ENCODE data around the gene IQSEC1. TPM values are rescaled to one million over a fixed set of nuclear protein-coding genes. Genes with fewer than 3 reads are reported as not detected.
A peak's percentile ranks its signal among the peaks of the same experiment; 100 is the strongest.

Gene IQSEC1
- total and polyA plus RNA-seq, 2 donors (not counting 3 experiments of a cell fraction or from before 2014, with no cell fraction given) = 5.2 to 18.0 TPM

- no peak overlapping the region for H2AFZ ChIP-seq (ENCODE audit: low read depth, low read length)
- intact Hi-C loops (cut with micrococcal nuclease) (no loop called here), dilution Hi-C loops (cut with MboI; ENCODE audit: extremely low pct_ligation_motif_present, low sequenced_read_pairs) (no loop called here)
- peaks cover 0 to 19% of the 10 kb centered on the region in 2 experiments for H3K36me3 ChIP-seq (ENCODE audit: control insufficient read depth in 2 of 2, extremely low read depth in 1 of 2, insufficient read depth in 2 of 2, low read length in 2 of 2)
- no peaks in the 10 kb centered on the region for H4K20me1 ChIP-seq (replicated peaks; ENCODE audit: control insufficient read depth, extremely low read depth, insufficient read depth, low read length)
- ChIA-PET POLR2A (no interaction called here), CTCF (interaction anchor here (0.8 kb wide), 1 partner anchor 48 kb away, joined by 3 read pairs; no protein-coding TSS in a partner anchor)
- no peak overlapping the region for H3K27ac ChIP-seq (ENCODE audit: insufficient read depth, low read depth, low read length)
- TF ChIP-seq MYC (IDR thresholded peaks at IDR 0.05; ENCODE audit: low read depth, low read length) (no peak), POLR2AphosphoS5 (IDR thresholded peaks at IDR 0.05; ENCODE audit: insufficient read depth, low read depth, low read length) (no peak), POLR2A (IDR thresholded peaks at IDR 0.05; ENCODE audit: low read depth, low read length) (no peak), JUN (IDR thresholded peaks at IDR 0.05; ENCODE audit: borderline replicate concordance, insufficient read depth, insufficient read length, low read depth) (no peak), EZH2 (IDR thresholded peaks at IDR 0.05; ENCODE audit: borderline replicate concordance, low read depth, low read length, severe bottlenecking) (no peak), FOS (IDR thresholded peaks at IDR 0.05; ENCODE audit: borderline replicate concordance, insufficient read depth, low read length) (no peak), CTCF (IDR thresholded peaks at IDR 0.05; ENCODE audit: extremely low read depth in 1 of 2, insufficient read depth in 1 of 2, low read depth in 1 of 2, low read length in 2 of 2) (no peak)
- BruUV-seq (replicated peaks) = TSS peak; percentile 14
- no peaks in the 10 kb centered on the region for H3K79me2 ChIP-seq (ENCODE audit: control insufficient read depth, insufficient read depth, low read length)
- H3K27me3 ChIP-seq (ENCODE audit: control insufficient read depth in 2 of 2, insufficient read depth in 2 of 2, low read length in 2 of 2) = no peaks in the 10 kb centered on the region
- no peak overlapping the region for H3K4me3 ChIP-seq (replicated peaks in 1 of 3; ENCODE audit: insufficient read depth in 1 of 3, low read depth in 1 of 3, low read length in 3 of 3)
- no peak for FAIRE-seq
- no peaks in the 10 kb centered on the region for H3K9me3 ChIP-seq (replicated peaks; ENCODE audit: control insufficient read depth, insufficient read depth, low read length)
- DNase-seq (ENCODE audit: low read depth, low spot score) = no peak
- H3K9ac ChIP-seq (replicated peaks; ENCODE audit: extremely low read depth, insufficient read depth, low read length) = no peak overlapping the region
- no peak overlapping the region for H3K4me2 ChIP-seq (ENCODE audit: insufficient read depth, low read length)
- no peaks in the 10 kb centered on the region for H3K4me1 ChIP-seq (ENCODE audit: control insufficient read depth, extremely low read depth, insufficient read depth, low read length)
- no peaks in the 10 kb centered on the region for H3K9me1 ChIP-seq (replicated peaks; ENCODE audit: control insufficient read depth, extremely low read depth, insufficient read depth, low read length)
Observed at GRCh38 chr3:12935861-12936830, 137.1 kb downstream of the IQSEC1 start.
